ENCODE results near the gene SIPA1.

The SIPA1 gene

DNA sequence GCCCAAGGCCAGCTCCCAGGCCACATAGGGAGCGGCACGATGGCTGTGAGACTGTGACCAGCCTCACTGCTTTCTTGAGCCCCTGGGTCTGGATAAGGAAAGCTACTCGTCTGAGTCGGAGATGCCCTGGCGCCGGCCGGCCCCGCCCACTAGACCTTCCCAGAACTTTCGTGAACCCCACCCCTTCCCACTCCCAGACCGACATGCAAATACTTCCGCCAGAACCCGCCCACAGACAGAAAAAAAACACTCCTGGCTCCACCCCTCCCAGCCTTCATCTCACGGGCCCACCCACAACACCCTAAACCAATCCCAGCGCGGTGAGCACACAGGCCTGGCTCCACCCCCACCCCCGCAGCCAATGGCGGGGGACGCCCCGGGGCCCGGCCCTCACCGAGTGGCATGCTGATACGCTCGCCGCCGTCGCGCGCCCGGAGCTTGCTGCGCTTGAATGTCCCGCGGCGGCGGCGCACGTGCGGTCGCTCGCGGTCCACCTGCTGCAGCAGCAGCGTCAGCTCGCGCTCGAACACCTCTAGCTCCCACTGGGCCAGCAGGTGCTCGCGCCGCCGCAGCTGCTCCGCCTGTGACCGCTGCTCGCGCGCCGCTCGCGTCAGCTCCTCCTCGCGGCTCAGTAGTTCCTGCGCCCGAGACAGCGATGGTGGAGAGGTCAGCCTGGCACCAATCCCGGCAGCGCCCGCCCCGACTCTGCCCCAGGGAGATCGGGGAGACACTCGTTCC lies 30.9 kb upstream of the SIPA1 start:
- FAIRE-seq (no peak), DNase-seq (ENCODE audit: insufficient read length, low spot score) (peak; percentile 65)
- no peak for TF ChIP-seq POLR2AphosphoS5 (IDR thresholded peaks at IDR 0.05; ENCODE audit: low read depth, low read length)
- no peak for TF ChIP-seq POU2F2 (IDR thresholded peaks at IDR 0.05; ENCODE audit: low read depth, low read length)
- TF ChIP-seq PAX5 (IDR thresholded peaks at IDR 0.05; ENCODE audit: insufficient read depth, low read length, severe bottlenecking), result no peak
- TF ChIP-seq TAF1 (IDR thresholded peaks at IDR 0.05; ENCODE audit: low read depth, low read length), result no peak
- TF ChIP-seq POLR2A (IDR thresholded peaks at IDR 0.05; ENCODE audit: low read depth, low read length), result no peak
- no peak for TF ChIP-seq SPI1 (IDR thresholded peaks at IDR 0.05; ENCODE audit: low read depth, low read length)

DNA sequence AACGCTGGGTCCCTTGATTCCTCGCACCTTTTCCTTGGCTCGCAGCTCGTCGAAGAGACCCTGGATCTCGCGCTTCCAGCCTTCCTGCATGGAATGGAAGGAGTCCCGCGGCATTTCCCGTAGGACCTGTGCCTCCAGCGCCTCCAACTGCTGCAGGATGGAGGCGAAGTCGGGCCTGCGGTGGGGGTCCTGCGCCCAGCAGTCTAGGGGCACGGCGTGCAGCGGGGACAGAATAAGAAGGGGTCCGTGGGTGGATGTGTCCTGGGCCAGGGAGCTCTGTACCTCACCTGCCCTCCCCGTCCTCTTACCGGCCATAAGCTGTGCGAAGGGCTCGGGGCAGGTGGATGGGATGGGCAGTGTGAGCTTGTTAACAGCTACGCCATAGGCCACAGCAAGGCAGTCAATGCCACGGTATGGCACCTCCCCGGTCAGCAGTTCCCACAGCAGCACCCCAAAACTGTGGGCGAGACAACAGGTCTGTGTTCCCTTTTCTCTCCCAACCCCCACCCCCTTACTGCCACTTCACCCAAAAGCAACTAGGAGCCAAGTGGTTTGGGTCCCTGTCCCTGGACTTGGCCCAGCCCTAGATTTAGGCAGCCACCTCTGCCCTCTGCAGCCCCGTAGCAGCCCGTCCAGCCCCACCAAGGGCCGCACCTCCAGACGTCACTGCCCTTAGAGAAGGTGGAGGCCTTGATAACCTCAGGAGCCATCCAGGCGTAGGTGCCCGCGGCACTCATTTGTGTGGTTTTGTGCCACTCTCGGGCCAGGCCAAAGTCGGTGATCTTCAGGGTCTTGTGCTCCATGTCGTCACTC lies 30.1 kb upstream of the SIPA1 start:
- TF ChIP-seq POU2F2 (IDR thresholded peaks at IDR 0.05; ENCODE audit: low read depth, low read length), result no peak
- FAIRE-seq, result no peak
- no peak for DNase-seq (ENCODE audit: insufficient read length, low spot score)

DNA sequence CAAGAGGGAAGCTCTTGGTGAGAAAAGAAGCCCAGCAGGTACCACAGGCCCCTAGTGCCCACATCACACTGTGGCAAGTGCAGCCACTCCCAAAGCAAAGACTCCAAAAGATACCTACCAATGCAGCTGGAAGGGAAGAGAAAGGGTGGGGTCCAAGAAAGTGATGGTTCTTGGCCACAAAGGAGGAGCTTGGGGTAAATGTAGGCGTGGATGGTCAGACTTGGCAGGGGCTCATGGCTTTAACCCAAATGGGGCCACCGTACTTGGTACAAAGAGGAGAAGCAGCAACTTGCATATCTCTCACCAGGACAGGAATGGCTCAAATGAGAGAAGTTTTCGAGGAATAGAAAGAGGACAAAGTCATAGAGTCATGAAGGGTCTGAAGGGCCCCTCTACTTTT lies 28.7 kb upstream of the SIPA1 start:
- FAIRE-seq (no peak), DNase-seq (ENCODE audit: insufficient read length, low spot score) (no peak)
- TF ChIP-seq POLR2AphosphoS5 (IDR thresholded peaks at IDR 0.05; ENCODE audit: low read depth, low read length) (no peak), POLR2A (IDR thresholded peaks at IDR 0.05; ENCODE audit: low read depth, low read length) (no peak), SPI1 (IDR thresholded peaks at IDR 0.05; ENCODE audit: low read depth, low read length) (no peak), POU2F2 (IDR thresholded peaks at IDR 0.05; ENCODE audit: low read depth, low read length) (no peak), PAX5 (IDR thresholded peaks at IDR 0.05; ENCODE audit: insufficient read depth, low read length, severe bottlenecking) (no peak), TAF1 (IDR thresholded peaks at IDR 0.05; ENCODE audit: low read depth, low read length) (no peak)

DNA sequence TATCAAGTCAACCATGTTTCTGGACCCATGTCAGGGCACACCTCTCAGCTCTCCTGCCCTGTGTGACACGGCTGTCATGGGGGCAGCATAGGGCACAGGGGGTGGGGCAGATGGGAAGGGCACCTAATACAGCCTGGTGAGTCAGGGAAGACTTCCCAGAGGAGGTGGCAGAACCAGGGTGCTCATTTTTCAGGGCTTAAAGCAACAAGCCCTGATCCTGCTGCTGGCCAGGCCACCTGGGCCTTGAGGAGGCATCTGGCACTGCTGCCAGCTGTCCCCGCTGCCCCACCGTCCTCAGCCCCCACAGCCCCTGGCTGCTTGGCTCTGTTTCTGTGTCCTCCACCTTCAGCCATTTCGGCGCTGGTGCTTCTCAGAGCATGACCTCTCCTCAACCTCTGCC lies 28.2 kb upstream of the SIPA1 start:
- no peak for TF ChIP-seq PAX5 (IDR thresholded peaks at IDR 0.05; ENCODE audit: insufficient read depth, low read length, severe bottlenecking)
- DNase-seq (ENCODE audit: insufficient read length, low spot score) (no peak), FAIRE-seq (no peak)

DNA sequence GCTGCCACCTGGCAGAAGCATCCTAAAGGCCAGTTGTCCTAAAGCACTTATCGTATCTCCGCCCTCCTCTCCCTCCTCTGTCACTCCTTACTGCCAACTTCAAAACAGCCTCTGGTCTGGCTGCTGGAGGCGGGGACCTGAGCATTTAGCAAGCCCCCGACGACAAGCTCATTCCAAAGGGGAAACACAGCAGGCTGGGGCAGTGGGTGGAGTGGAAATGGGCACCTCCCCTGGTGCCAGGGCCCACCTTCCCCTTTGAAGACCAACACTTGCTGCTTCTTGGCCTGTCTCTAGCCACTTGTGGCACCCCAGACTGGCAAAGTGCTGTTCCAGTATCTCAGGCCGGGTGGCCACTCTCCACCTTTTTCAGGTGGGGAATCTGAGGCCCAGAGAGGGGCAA lies 27.5 kb upstream of the SIPA1 start:
- FAIRE-seq, result no peak
- TF ChIP-seq PAX5 (IDR thresholded peaks at IDR 0.05; ENCODE audit: insufficient read depth, low read length, severe bottlenecking), result no peak
- no peak for TF ChIP-seq POU2F2 (IDR thresholded peaks at IDR 0.05; ENCODE audit: low read depth, low read length)
- TF ChIP-seq POLR2A (IDR thresholded peaks at IDR 0.05; ENCODE audit: low read depth, low read length), result no peak
- TF ChIP-seq SPI1 (IDR thresholded peaks at IDR 0.05; ENCODE audit: low read depth, low read length), result no peak
- no peak for TF ChIP-seq POLR2AphosphoS5 (IDR thresholded peaks at IDR 0.05; ENCODE audit: low read depth, low read length)
- no peak for TF ChIP-seq TAF1 (IDR thresholded peaks at IDR 0.05; ENCODE audit: low read depth, low read length)
- no peak for DNase-seq (ENCODE audit: insufficient read length, low spot score)

DNA sequence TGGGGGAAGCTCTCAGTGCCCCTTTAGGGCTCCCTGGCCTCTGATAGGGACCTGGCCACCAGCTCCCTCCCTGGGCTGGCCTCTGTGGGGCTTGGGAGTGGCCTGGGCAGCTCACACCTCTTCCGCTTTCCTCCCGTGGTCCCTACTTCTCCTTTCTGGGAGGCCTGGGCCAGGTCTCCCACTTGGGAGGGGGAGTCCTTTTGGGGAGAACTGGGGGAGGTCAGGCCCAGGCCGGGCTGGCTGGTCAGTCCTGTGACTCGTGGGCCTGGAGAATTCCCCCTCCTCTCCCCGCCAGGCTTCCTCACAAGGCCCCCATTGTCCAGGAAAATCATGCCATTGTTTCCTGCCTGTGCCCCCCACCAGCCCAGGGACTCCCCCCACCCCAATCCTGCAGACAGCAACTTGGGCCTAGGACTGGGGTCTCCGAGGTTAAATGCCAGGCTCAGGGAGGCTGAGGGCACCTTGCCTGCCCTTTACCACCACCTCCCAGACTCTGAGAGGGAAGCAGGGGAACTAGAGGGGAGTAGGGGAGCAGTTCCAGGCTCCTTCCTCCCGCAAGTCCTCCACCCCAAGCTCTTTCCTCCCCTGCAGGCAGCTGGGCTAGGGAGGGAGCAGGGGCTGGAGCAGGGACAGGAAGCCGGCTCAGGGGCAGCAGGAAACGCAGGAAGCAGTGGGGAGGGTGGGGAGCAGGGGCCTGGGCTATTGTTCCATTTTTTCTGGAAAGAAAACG lies 26.7 kb upstream of the SIPA1 start:
- no peak for DNase-seq (ENCODE audit: insufficient read length, low spot score)
- no peak for TF ChIP-seq SPI1 (IDR thresholded peaks at IDR 0.05; ENCODE audit: low read depth, low read length)
- no peak for TF ChIP-seq POU2F2 (IDR thresholded peaks at IDR 0.05; ENCODE audit: low read depth, low read length)
- TF ChIP-seq POLR2A (IDR thresholded peaks at IDR 0.05; ENCODE audit: low read depth, low read length), result no peak
- TF ChIP-seq TAF1 (IDR thresholded peaks at IDR 0.05; ENCODE audit: low read depth, low read length), result no peak
- TF ChIP-seq PAX5 (IDR thresholded peaks at IDR 0.05; ENCODE audit: insufficient read depth, low read length, severe bottlenecking), result no peak
- no peak for TF ChIP-seq POLR2AphosphoS5 (IDR thresholded peaks at IDR 0.05; ENCODE audit: low read depth, low read length)
- no peak for FAIRE-seq

DNA sequence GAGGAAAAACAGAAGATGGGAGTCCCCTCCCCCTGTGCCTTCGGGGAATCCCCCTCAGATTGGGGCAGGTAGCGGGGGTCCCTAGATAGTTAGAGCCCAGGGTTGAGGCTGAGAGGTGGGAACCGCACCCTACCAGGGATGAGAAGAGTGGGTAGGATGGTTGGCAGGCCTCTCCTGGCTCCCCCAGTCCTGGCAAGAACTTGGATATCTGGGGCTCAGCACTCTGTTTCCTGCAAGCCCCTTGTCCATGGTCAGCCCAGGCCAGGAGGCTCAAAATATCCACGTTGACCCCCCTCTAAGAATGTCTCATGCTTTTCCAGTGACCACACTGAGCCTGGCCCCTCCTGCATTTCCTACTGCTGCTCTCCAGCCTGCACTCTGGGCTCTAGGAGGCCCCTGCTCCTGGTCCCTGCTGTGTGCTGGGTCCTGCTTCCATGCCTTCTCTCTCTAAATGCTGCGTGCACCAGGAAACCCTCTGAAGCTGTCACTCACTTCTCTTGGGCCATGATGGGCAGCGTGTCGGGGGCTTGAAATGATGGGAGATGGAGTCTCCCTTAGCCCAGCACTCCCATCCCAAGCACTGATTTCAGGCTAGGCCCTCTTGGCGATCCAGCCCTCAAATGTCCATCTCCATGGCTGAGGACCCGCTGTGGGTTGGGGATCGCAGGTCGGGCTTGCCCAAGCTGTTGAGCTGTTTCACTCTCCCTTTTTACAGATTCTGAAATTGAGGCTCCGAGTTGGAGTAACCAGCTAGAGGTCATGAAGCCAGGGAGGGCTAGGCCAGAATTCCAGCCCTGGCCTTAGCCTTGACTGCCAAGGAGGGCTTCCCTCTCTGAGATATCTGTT lies 25.9 kb upstream of the SIPA1 start:
- DNase-seq (ENCODE audit: insufficient read length, low spot score), result no peak
- FAIRE-seq, result no peak
- TF ChIP-seq TAF1 (IDR thresholded peaks at IDR 0.05; ENCODE audit: low read depth, low read length) (no peak), POLR2A (IDR thresholded peaks at IDR 0.05; ENCODE audit: low read depth, low read length) (no peak), POLR2AphosphoS5 (IDR thresholded peaks at IDR 0.05; ENCODE audit: low read depth, low read length) (no peak), POU2F2 (IDR thresholded peaks at IDR 0.05; ENCODE audit: low read depth, low read length) (no peak), SPI1 (IDR thresholded peaks at IDR 0.05; ENCODE audit: low read depth, low read length) (no peak), PAX5 (IDR thresholded peaks at IDR 0.05; ENCODE audit: insufficient read depth, low read length, severe bottlenecking) (no peak)

DNA sequence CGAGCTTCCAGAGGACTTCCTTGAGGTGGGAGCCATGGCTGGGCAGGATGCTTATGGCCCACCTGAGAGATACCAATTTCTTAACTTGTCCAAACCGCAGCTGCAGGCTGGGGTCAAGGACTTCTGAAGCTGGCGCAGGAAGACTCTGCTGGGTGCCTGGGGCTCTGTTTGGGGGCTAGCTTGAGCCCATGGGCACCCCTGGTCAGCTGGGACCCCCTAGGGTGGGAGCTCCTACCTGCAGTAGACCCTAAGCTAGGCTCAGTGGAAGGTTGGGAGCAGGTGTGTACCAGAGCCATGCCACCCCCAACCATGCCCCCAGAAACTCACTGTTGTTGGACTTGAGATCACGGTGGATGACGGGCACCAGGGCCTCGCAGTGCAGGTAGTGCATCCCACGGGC lies 25.2 kb upstream of the SIPA1 start:
- FAIRE-seq (no peak), DNase-seq (ENCODE audit: insufficient read length, low spot score) (no peak)
- TF ChIP-seq TAF1 (IDR thresholded peaks at IDR 0.05; ENCODE audit: low read depth, low read length) (no peak), POLR2AphosphoS5 (IDR thresholded peaks at IDR 0.05; ENCODE audit: low read depth, low read length) (no peak), POU2F2 (IDR thresholded peaks at IDR 0.05; ENCODE audit: low read depth, low read length) (no peak), POLR2A (IDR thresholded peaks at IDR 0.05; ENCODE audit: low read depth, low read length) (no peak), PAX5 (IDR thresholded peaks at IDR 0.05; ENCODE audit: insufficient read depth, low read length, severe bottlenecking) (no peak), SPI1 (IDR thresholded peaks at IDR 0.05; ENCODE audit: low read depth, low read length) (no peak)
